ENCODE measurements around the gene DMRTC1B.
"Not testable (repeated sequence)": the region's sequence is repeated elsewhere in the genome, so short reads cannot be mapped to it uniquely, and the experiment has no call there.

DMRTC1B gene, protein sequence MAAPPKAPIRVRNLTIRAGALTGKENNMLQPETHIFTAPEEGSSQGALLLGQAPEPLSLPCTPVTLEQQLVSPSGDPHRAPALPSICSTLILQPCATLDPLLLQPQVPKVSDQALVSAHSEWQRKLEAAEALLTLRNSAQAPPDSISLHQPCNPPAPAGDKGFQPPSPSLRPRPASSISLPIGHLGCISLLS

DNA sequence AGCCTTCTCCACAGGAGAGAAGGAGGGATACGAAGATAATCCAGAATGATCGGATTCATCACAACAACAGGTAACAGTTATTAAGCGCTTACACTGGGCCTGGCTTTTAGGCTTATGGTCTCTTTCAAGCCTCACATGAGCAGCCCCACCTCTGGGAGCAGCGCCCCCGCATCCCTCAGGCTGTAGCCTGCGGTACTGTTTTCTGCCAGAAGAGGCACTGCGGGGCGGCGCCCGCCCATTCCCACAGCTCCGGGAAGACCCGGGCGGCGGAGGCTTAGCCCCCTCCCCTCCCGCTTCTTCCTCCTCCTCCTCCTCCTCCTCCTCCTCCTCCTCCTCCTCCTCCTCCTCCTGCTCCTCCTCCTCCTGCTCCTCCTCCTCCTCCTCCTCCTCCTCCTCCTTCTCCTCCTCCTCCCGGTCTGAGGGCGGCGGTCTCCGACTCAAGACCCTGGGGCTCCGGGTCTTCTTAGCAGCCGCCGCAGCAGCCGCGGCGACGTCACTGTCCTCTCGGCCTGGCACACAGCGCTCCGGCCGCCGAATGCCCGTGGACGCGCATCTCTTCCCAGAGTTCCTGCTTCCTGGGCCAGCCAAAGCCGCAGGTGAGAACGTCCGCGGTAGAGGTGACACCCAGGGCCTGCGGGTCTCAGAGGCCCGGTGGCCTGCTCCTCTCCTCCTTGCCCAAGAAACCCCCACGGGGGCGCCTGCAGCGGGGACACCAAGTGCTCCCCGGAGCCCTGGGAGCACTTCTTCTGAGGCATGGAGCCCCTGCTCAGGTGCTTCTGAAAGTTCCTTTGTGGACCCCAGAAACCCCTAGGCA is at the start of gene DMRTC1B:
TSS of gene DMRTC1B (plus strand) at position 238 of the 814 bp plus-strand sequence. CDS start 68,246 bp downstream, outside the sequence.
- H3K27me3 ChIP-seq (ENCODE audit: low read length); H3K9ac ChIP-seq (ENCODE audit: low read length); H3K9me3 ChIP-seq (ENCODE audit: insufficient read depth, low read length); H3F3A ChIP-seq (ENCODE audit: insufficient read depth); H3K79me2 ChIP-seq (ENCODE audit: insufficient read depth, low read length); H3K36me3 ChIP-seq (ENCODE audit: low read length); H3K9me2 ChIP-seq (replicated peaks; ENCODE audit: insufficient read depth, low read length); H3K27ac ChIP-seq (ENCODE audit: low read depth, low read length); H3K4me3 ChIP-seq (ENCODE audit: insufficient read depth, low read length, poor library complexity, severe bottlenecking); H2AFZ ChIP-seq (ENCODE audit: low read depth, low read length, severe bottlenecking); H4K20me1 ChIP-seq (ENCODE audit: low read depth, low read length); H3K4me2 ChIP-seq (ENCODE audit: low read depth, low read length, poor library complexity, severe bottlenecking): not testable (repeated sequence)

DNA sequence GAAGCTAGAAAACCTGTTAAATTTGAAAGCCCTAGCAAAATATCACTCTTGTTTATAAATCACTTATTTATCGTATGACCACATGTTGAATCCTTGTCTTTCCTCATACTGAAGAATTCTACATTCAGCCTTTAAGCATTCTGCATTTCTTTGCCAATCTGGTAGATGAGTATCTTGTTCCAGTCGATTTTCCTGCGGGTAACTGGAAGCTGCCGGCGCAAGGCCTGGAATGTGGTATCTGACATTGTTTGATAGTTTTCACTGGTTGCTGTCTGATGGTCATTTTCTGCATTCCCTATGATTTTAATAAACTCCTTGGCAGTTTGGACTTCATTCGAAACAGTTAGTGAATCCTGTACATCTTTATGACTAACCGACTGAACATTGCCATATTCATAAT is 48.8 kb upstream of the DMRTC1B start:
- TF ChIP-seq, protein P1, sequence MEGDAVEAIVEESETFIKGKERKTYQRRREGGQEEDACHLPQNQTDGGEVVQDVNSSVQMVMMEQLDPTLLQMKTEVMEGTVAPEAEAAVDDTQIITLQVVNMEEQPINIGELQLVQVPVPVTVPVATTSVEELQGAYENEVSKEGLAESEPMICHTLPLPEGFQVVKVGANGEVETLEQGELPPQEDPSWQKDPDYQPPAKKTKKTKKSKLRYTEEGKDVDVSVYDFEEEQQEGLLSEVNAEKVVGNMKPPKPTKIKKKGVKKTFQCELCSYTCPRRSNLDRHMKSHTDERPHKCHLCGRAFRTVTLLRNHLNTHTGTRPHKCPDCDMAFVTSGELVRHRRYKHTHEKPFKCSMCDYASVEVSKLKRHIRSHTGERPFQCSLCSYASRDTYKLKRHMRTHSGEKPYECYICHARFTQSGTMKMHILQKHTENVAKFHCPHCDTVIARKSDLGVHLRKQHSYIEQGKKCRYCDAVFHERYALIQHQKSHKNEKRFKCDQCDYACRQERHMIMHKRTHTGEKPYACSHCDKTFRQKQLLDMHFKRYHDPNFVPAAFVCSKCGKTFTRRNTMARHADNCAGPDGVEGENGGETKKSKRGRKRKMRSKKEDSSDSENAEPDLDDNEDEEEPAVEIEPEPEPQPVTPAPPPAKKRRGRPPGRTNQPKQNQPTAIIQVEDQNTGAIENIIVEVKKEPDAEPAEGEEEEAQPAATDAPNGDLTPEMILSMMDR (IDR thresholded peaks at IDR 0.05; ENCODE audit: insufficient read depth, low read length, poor library complexity, severe bottlenecking), result no peak
- no peak for TF ChIP-seq EZH2phosphoT487 (conservative IDR thresholded peaks at IDR 0.05; ENCODE audit: low read length)
- Histone ChIP-seq H3K36me3 (ENCODE audit: low read length) (no peaks in the 10 kb centered on the region), H3F3A (ENCODE audit: insufficient read depth) (no peaks in the 10 kb centered on the region), H3K4me2 (ENCODE audit: low read depth, low read length, poor library complexity, severe bottlenecking) (no peak overlapping the region), H3K79me2 (ENCODE audit: insufficient read depth, low read length) (no peaks in the 10 kb centered on the region), H3K27ac (ENCODE audit: low read depth, low read length) (no peak overlapping the region), H3K27me3 (ENCODE audit: low read length) (no peaks in the 10 kb centered on the region), H4K20me1 (ENCODE audit: low read depth, low read length) (no peaks in the 10 kb centered on the region), H3K9me3 (ENCODE audit: insufficient read depth, low read length) (no peaks in the 10 kb centered on the region), H2AFZ (ENCODE audit: low read depth, low read length, severe bottlenecking) (no peak overlapping the region), H3K9ac (ENCODE audit: low read length) (no peak overlapping the region), H3K4me3 (ENCODE audit: insufficient read depth, low read length, poor library complexity, severe bottlenecking) (no peak overlapping the region), H3K9me2 (replicated peaks; ENCODE audit: insufficient read depth, low read length) (no peaks in the 10 kb centered on the region)

DNA sequence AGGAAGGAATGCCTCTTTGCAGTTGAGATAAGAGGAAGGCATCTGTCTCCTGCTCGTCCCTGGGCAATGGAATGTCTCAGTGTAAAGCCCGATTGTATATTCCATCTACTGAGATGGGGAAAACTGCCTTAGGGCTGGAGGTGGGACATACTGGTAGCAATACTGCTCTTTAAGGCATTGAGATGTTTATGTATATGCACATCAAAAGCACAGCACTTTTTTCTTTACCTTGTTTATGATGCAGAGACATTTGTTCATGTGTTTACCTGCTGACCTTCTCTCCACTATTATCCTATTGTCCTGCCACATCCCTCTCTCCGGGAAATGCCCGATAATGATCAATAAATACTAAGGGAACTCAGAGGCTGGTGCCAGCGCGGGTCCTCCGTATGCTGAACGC is 43.1 kb upstream of the DMRTC1B start:
- not testable (repeated sequence) for H3K36me3 ChIP-seq (ENCODE audit: low read length); H3K27me3 ChIP-seq (ENCODE audit: low read length); H3K9me3 ChIP-seq (ENCODE audit: insufficient read depth, low read length); H2AFZ ChIP-seq (ENCODE audit: low read depth, low read length, severe bottlenecking); H3K9me2 ChIP-seq (replicated peaks; ENCODE audit: insufficient read depth, low read length); H3F3A ChIP-seq (ENCODE audit: insufficient read depth); H4K20me1 ChIP-seq (ENCODE audit: low read depth, low read length); H3K27ac ChIP-seq (ENCODE audit: low read depth, low read length); H3K9ac ChIP-seq (ENCODE audit: low read length); H3K79me2 ChIP-seq (ENCODE audit: insufficient read depth, low read length); H3K4me3 ChIP-seq (ENCODE audit: insufficient read depth, low read length, poor library complexity, severe bottlenecking); H3K4me2 ChIP-seq (ENCODE audit: low read depth, low read length, poor library complexity, severe bottlenecking)

DNA sequence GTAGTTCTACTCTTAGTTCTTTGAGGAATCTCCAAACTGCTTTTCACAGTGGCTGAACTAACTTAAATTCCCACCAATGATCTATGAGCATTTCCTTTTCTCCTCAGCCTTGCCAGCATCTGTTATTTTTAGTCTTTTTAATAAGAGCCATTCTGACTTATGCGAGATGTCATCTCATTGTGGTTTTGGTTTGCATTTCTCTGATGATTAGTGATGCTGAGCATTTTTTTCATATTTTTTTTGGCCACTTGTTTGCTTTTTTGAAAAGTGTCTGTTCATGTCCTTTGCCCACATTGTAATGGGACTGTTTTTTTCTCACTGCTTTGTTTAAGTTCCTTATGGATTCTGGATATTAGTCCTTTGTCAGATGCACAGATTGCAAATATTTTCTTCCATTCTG is 41.1 kb upstream of the DMRTC1B start:
- Histone ChIP-seq H3K79me2 (ENCODE audit: insufficient read depth, low read length) (no peaks in the 10 kb centered on the region), H3K9ac (ENCODE audit: low read length) (no peak overlapping the region), H3K27me3 (ENCODE audit: low read length) (no peaks in the 10 kb centered on the region), H3K4me2 (ENCODE audit: low read depth, low read length, poor library complexity, severe bottlenecking) (no peak overlapping the region), H4K20me1 (ENCODE audit: low read depth, low read length) (no peaks in the 10 kb centered on the region), H3K27ac (ENCODE audit: low read depth, low read length) (no peak overlapping the region), H3K4me3 (ENCODE audit: insufficient read depth, low read length, poor library complexity, severe bottlenecking) (no peak overlapping the region), H3K36me3 (ENCODE audit: low read length) (no peaks in the 10 kb centered on the region), H2AFZ (ENCODE audit: low read depth, low read length, severe bottlenecking) (no peak overlapping the region), H3K9me2 (replicated peaks; ENCODE audit: insufficient read depth, low read length) (no peaks in the 10 kb centered on the region), H3F3A (ENCODE audit: insufficient read depth) (no peaks in the 10 kb centered on the region), H3K9me3 (ENCODE audit: insufficient read depth, low read length) (no peaks in the 10 kb centered on the region)
- TF ChIP-seq, protein P1 (IDR thresholded peaks at IDR 0.05; ENCODE audit: insufficient read depth, low read length, poor library complexity, severe bottlenecking), result no peak
- TF ChIP-seq EZH2phosphoT487 (conservative IDR thresholded peaks at IDR 0.05; ENCODE audit: low read length), result no peak

DNA sequence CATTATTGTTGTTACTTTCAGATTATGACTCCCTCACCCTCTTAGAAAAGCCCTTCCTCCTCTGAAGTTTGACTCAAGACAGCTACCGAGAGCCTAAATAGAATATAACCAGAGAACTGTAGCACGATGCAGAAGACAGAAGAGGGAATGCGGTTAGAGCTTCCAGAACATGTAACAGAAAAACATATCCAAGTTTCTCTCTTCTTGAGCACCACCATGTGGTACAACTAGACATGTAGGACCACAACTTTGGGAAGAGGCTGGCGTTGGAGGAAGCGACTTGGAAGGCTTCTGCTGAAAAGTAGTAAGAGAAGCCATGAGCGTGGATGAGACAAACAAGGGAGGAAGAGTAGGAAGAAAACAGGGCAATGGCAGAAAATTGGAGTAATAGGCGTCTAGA is 31.1 kb upstream of the DMRTC1B start:
- not testable (repeated sequence) for H3K27ac ChIP-seq (ENCODE audit: low read depth, low read length); H3K79me2 ChIP-seq (ENCODE audit: insufficient read depth, low read length); H3K9ac ChIP-seq (ENCODE audit: low read length); H3K27me3 ChIP-seq (ENCODE audit: low read length); H3K36me3 ChIP-seq (ENCODE audit: low read length); H3K9me2 ChIP-seq (replicated peaks; ENCODE audit: insufficient read depth, low read length); H3K9me3 ChIP-seq (ENCODE audit: insufficient read depth, low read length); H3K4me3 ChIP-seq (ENCODE audit: insufficient read depth, low read length, poor library complexity, severe bottlenecking); H3F3A ChIP-seq (ENCODE audit: insufficient read depth); H4K20me1 ChIP-seq (ENCODE audit: low read depth, low read length); H3K4me2 ChIP-seq (ENCODE audit: low read depth, low read length, poor library complexity, severe bottlenecking); H2AFZ ChIP-seq (ENCODE audit: low read depth, low read length, severe bottlenecking)

DNA sequence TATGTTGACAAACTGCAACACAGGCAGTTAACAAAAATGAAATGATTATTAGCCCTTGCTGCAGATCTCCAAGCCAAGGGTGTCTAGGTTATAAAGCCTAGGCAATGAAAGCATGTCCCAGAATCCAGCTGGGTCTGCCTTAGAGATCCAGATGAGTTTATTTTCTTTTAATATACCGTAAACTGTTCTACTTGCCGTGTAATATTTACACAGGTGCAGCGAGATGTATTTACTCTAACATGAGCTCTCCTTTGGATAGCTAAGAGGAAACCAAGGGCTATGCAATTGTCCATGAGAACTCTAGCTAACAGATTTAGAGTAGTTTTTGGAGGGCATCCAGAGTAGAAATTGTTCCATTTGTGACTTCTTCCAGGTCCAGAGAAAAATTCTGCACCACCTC is 28.1 kb upstream of the DMRTC1B start:
- H3K9me3 ChIP-seq (ENCODE audit: insufficient read depth, low read length); H3K27me3 ChIP-seq (ENCODE audit: low read length); H3K79me2 ChIP-seq (ENCODE audit: insufficient read depth, low read length); H3K27ac ChIP-seq (ENCODE audit: low read depth, low read length); H3K36me3 ChIP-seq (ENCODE audit: low read length); H2AFZ ChIP-seq (ENCODE audit: low read depth, low read length, severe bottlenecking); H3K9me2 ChIP-seq (replicated peaks; ENCODE audit: insufficient read depth, low read length); H3K4me2 ChIP-seq (ENCODE audit: low read depth, low read length, poor library complexity, severe bottlenecking); H3F3A ChIP-seq (ENCODE audit: insufficient read depth); H3K9ac ChIP-seq (ENCODE audit: low read length); H4K20me1 ChIP-seq (ENCODE audit: low read depth, low read length); H3K4me3 ChIP-seq (ENCODE audit: insufficient read depth, low read length, poor library complexity, severe bottlenecking): not testable (repeated sequence)
